IMR-90 (cell line): ENCODE data around the gene UGGT1. TPM values are rescaled to one million over a fixed set of nuclear protein-coding genes. Genes with fewer than 3 reads are reported as not detected.
A peak's percentile ranks its signal among the peaks of the same experiment; 100 is the strongest.

Experiments used
- ATAC-seq: fragments of 200-7000 bp; cut with Tn5 transposase; 2 replicates; pipeline ENCODE4 v1.9.1; 2020; ENCODE audit warnings: low read depth, mild to moderate bottlenecking, moderate library complexity
- Bru-seq: library from RNA; stranded (reverse); fragments of 400-500 nt; gene quantifications from one replicate; lab custom pipeline; 2021; lab: Mats Ljungman, UMichigan
- BruChase-seq, 2 experiments: library from RNA; stranded (reverse); fragments of 400-500 nt; gene quantifications; one replicate each; lab custom pipeline; 2021; lab: Mats Ljungman, UMichigan
- BruUV-seq: library from RNA; stranded (reverse); fragments of 400-500 nt; replicated peaks from 2 replicates; lab custom pipeline; 2021; lab: Mats Ljungman, UMichigan
- CTCF ChIA-PET: fragments of 300-600 bp; formaldehyde crosslinking; extraction: SDS; loops from one replicate; lab custom pipeline; 2021; ENCODE audit warnings: antibody characterized with exemption; lab: Yijun Ruan, JAX
- POLR2A ChIA-PET: fragments of 300-600 bp; sonication (Branson Sonifier 250); formaldehyde crosslinking; loops from one replicate; lab custom pipeline; 2022; ENCODE audit warnings: antibody characterized with exemption; ENCODE audit not compliant: unreplicated experiment; lab: Charles Lee
- DNase-seq: peaks from one replicate; pipeline ENCODE4 v3.0.0; 2013
- H2AFZ ChIP-seq: replicated peaks from 2 replicates; pipeline ENCODE3; 2013; ENCODE audit warnings: low read length, mild to moderate bottlenecking; ENCODE audit not compliant: poor library complexity
- H2AK5ac ChIP-seq: 2 replicates; pipeline ENCODE4 v1.6.1; 2013; ENCODE audit warnings: low read depth, low read length, inconsistent platforms
- H2AK9ac ChIP-seq: replicated peaks from 2 replicates; pipeline ENCODE3; 2013; ENCODE audit warnings: mild to moderate bottlenecking, low read depth, low read length, moderate library complexity; ENCODE audit not compliant: poor library complexity
- H2BK120ac ChIP-seq: 2 replicates; pipeline ENCODE4 v1.6.1; 2013; ENCODE audit warnings: low read depth, low read length, inconsistent platforms
- H2BK15ac ChIP-seq: 3 replicates; pipeline ENCODE4 v1.6.1; 2013; ENCODE audit warnings: low read depth, low read length, inconsistent platforms
- H2BK20ac ChIP-seq: 2 replicates; pipeline ENCODE4 v1.6.1; 2013; ENCODE audit warnings: low read depth, mild to moderate bottlenecking, inconsistent platforms, low read length, moderate library complexity
- H2BK5ac ChIP-seq: 2 replicates; pipeline ENCODE4 v1.6.1; 2013; ENCODE audit warnings: mild to moderate bottlenecking, low read depth, low read length, inconsistent platforms; ENCODE audit not compliant: poor library complexity, severe bottlenecking
- H3K14ac ChIP-seq: replicated peaks from 2 replicates; pipeline ENCODE4 v1.6.1; 2013; ENCODE audit warnings: low read depth, low read length, inconsistent platforms
- H3K18ac ChIP-seq: 2 replicates; pipeline ENCODE4 v1.6.1; 2013; ENCODE audit warnings: low read depth, low read length, control low read depth
- H3K23ac ChIP-seq: 2 replicates; pipeline ENCODE4 v1.6.1; 2013; ENCODE audit warnings: low read depth, low read length, inconsistent platforms
- H3K27ac ChIP-seq: 2 replicates; pipeline ENCODE4 v1.5.1; 2013; ENCODE audit warnings: mild to moderate bottlenecking, control low read depth, low read length; ENCODE audit not compliant: insufficient read depth
- H3K27me3 ChIP-seq: 2 replicates; pipeline ENCODE4 v1.6.1; 2013; ENCODE audit warnings: low read length; ENCODE audit not compliant: control insufficient read depth, insufficient read depth
- H3K36me3 ChIP-seq: 2 replicates; pipeline ENCODE4 v1.6.1; 2013; ENCODE audit warnings: low read length, mixed read lengths; ENCODE audit not compliant: control insufficient read depth, insufficient read depth
- H3K4ac ChIP-seq: 2 replicates; pipeline ENCODE4 v1.6.1; 2013; ENCODE audit warnings: low read depth, low read length, inconsistent platforms
- H3K4me1 ChIP-seq: 2 replicates; pipeline ENCODE4 v1.6.1; 2013; ENCODE audit warnings: low read length, mixed read lengths; ENCODE audit not compliant: control insufficient read depth, insufficient read depth
- H3K4me2 ChIP-seq: 2 replicates; pipeline ENCODE4 v1.6.1; 2013; ENCODE audit warnings: low read depth, mild to moderate bottlenecking, control low read depth, low read length, moderate library complexity
- H3K4me3 ChIP-seq: 2 replicates; pipeline ENCODE4 v1.5.1; 2013; ENCODE audit warnings: low read depth, mild to moderate bottlenecking, control low read depth, low read length, moderate library complexity; ENCODE audit not compliant: insufficient read depth
- H3K56ac ChIP-seq: 2 replicates; pipeline ENCODE4 v1.6.1; 2013; ENCODE audit warnings: low read length, inconsistent platforms; ENCODE audit not compliant: insufficient read depth; ENCODE audit errors: extremely low read depth
- H3K79me1 ChIP-seq, 2 experiments: 2 replicates each; pipeline ENCODE4 v1.6.1; 2013; ENCODE audit warnings: low read length in 2 of 2, inconsistent platforms in 1 of 2, low read depth in 1 of 2
- H3K9ac ChIP-seq: 2 replicates; pipeline ENCODE4 v1.6.1; 2013; ENCODE audit warnings: low read depth, low read length, control low read depth
- H3K9me1 ChIP-seq: 2 replicates; pipeline ENCODE4 v1.6.1; 2013; ENCODE audit warnings: low read length, inconsistent platforms; ENCODE audit not compliant: insufficient read depth
- H3K9me3 ChIP-seq: 2 replicates; pipeline ENCODE4 v1.6.1; 2013; ENCODE audit warnings: low read length; ENCODE audit not compliant: control insufficient read depth, insufficient read depth
- H4K20me1 ChIP-seq: 2 replicates; pipeline ENCODE4 v1.6.1; 2013; ENCODE audit warnings: low read length, inconsistent platforms; ENCODE audit not compliant: insufficient read depth
- H4K5ac ChIP-seq: 2 replicates; pipeline ENCODE4 v1.6.1; 2013; ENCODE audit warnings: mild to moderate bottlenecking, low read depth, low read length, control low read depth
- H4K8ac ChIP-seq, 2 experiments: 2 replicates each; pipeline ENCODE4 v1.6.1; 2013; ENCODE audit warnings: low read depth in 2 of 2, low read length in 2 of 2, control low read depth in 1 of 2, inconsistent platforms in 1 of 2
- H4K91ac ChIP-seq: 2 replicates; pipeline ENCODE4 v1.6.1; 2013; ENCODE audit warnings: low read depth, low read length, inconsistent platforms; ENCODE audit not compliant: insufficient read depth
- CEBPB ChIP-seq: IDR thresholded peaks from 2 replicates; pipeline ENCODE4 v1.6.1; 2012; ENCODE audit warnings: low read depth, low read length, improper control_type of control experiment
- CHD1 ChIP-seq: IDR thresholded peaks from 2 replicates; pipeline ENCODE4 v1.6.1; 2012; ENCODE audit warnings: low read depth, low read length, improper control_type of control experiment
- CTCF ChIP-seq: conservative IDR thresholded peaks from 2 replicates; pipeline ENCODE4 v1.5.1; 2012; ENCODE audit warnings: mild to moderate bottlenecking, low read depth, low read length, improper control_type of control experiment
- ELK1 ChIP-seq: fragments of 150-350 bp; IDR thresholded peaks from 2 replicates; pipeline ENCODE4 v1.6.1; 2016; ENCODE audit warnings: low read depth, mild to moderate bottlenecking, low read length, moderate library complexity, borderline replicate concordance
- MAFK ChIP-seq: IDR thresholded peaks from 2 replicates; pipeline ENCODE4 v1.6.1; 2012; ENCODE audit warnings: low read depth, low read length, improper control_type of control experiment
- MAZ ChIP-seq: IDR thresholded peaks from 2 replicates; pipeline ENCODE4 v1.6.1; 2012; ENCODE audit warnings: low read depth, mild to moderate bottlenecking, low read length, improper control_type of control experiment, moderate library complexity, borderline replicate concordance
- MXI1 ChIP-seq: IDR thresholded peaks from 2 replicates; pipeline ENCODE4 v1.6.1; 2012; ENCODE audit warnings: low read depth, mild to moderate bottlenecking, low read length, moderate library complexity, borderline replicate concordance
- POLR2A ChIP-seq: IDR thresholded peaks from 2 replicates; pipeline ENCODE4 v1.6.1; 2012; ENCODE audit warnings: mild to moderate bottlenecking, low read depth, low read length
- RCOR1 ChIP-seq: IDR thresholded peaks from 2 replicates; pipeline ENCODE4 v1.6.1; 2012; ENCODE audit warnings: mild to moderate bottlenecking, low read length, improper control_type of control experiment; ENCODE audit not compliant: insufficient replicate concordance
- USF2 ChIP-seq: fragments of 150-350 bp; IDR thresholded peaks from 2 replicates; pipeline ENCODE4 v1.6.1; 2017; ENCODE audit warnings: mild to moderate bottlenecking, antibody characterized with exemption, low read length, low read depth
- WGBS, 2 experiments: methylation state at CpG; one replicate each; pipeline versions ENCODE4 v1.1.5 to v1.1.7; 2013; ENCODE audit warnings: missing lambda C conversion rate in 2 of 2; ENCODE audit not compliant: insufficient read length in 1 of 2; ENCODE audit errors: extremely low coverage in 2 of 2; 5-methylcytosine and 5-hydroxymethylcytosine counted together
- dilution Hi-C: fragments of 300-500 bp; cut with HindIII; formaldehyde crosslinking; loops from one replicate; pipeline ENCODE4 v1.14.3; 2018; ENCODE audit warnings: low sequenced_read_pairs; ENCODE audit not compliant: unreplicated experiment
- in situ Hi-C: fragments of 300-500 bp; cut with MboI; formaldehyde crosslinking; loops from 3 replicates; pipeline ENCODE4 v1.14.3; 2019; ENCODE audit warnings: low sequenced_read_pairs, inconsistent platforms, mixed read lengths
- intact Hi-C: fragments of 100-400 bp; cut with micrococcal nuclease; formaldehyde crosslinking; loops from 2 replicates; pipeline ENCODE4 v1.10.0; 2022
- long read RNA-seq: library from polyadenylated mRNA; unstranded; transcript quantifications from one replicate; pipeline ENCODE4 v2.0.0, GENCODE V29; 2021; ENCODE audit not compliant: unreplicated experiment
- polyA plus RNA-seq, 3 experiments: library from polyadenylated mRNA; depleted of rRNA; stranded (reverse); fragments of >200 nt; gene quantifications; 2 replicates each; pipeline ENCODE4 v1.2.3, GENCODE V29; 2012; ENCODE audit warnings: low replicate concordance in 1 of 3
- total RNA-seq: library from RNA; depleted of rRNA; stranded (reverse); fragments of >200 nt; gene quantifications from 2 replicates; pipeline ENCODE4 v1.2.3, GENCODE V29; 2012; rRNA removed

UGGT1 gene
- total RNA-seq (71.3 and 100.0 TPM in 2 replicates), polyA plus RNA-seq (2012; rRNA removed) (23.0 and 26.1 TPM in 2 replicates), Bru-seq, nascent RNA (percentile 79 among the genes with signal in this experiment), BruChase-seq, experiment 1, labeled RNA remaining after a 6-hour chase (percentile 84 among the genes with signal in this experiment), BruChase-seq, experiment 2, labeled RNA remaining after a 2-hour chase (percentile 80 among the genes with signal in this experiment)
- polyA plus RNA-seq (2012; cell fraction: cytosol; rRNA removed): 11.1 and 11.6 TPM in 2 replicates
- polyA plus RNA-seq (2012; cell fraction: nucleus; rRNA removed; ENCODE audit: low replicate concordance): 8.5 and 16.4 TPM in 2 replicates
- long read RNA-seq, full-length matches to known transcripts: 4 of 30 reads
- long read RNA-seq, partial matches to known transcripts: 6 of 30 reads
- long read RNA-seq, other reads (novel, unspliced or antisense): 20 of 30 reads

GRCh38 chr2:128090945-128091725 is at the start of gene UGGT1:
TSS of gene UGGT1 (plus strand) at chr2:128091200. CDS start at chr2:128091358, 158 bp downstream.
- Histone ChIP-seq H3K4me3 (peak within 1 kb of the TSS; percentile 92), H2AK9ac (peak within 1 kb of the TSS; percentile 96), H4K91ac (peak within 1 kb of the TSS; percentile 93), H4K5ac (peak within 1 kb of the TSS; percentile 99), H3K18ac (peak within 1 kb of the TSS; percentile 91), H4K20me1 (no peaks in the 10 kb centered on the region; the same call in 1 of the 2 replicates), H3K9me1 (peaks cover 4% of the 10 kb centered on the region; the same call in 1 of the 2 replicates), H3K23ac (peak within 1 kb of the TSS; percentile 94), H3K4me2 (peak within 1 kb of the TSS; percentile 97), H3K14ac (peak within 1 kb of the TSS; percentile 97), H2AK5ac (peak within 1 kb of the TSS; percentile 69), H2AFZ (peak within 1 kb of the TSS; percentile 98), H3K27me3 (no peaks in the 10 kb centered on the region), H3K4ac (peak within 1 kb of the TSS; percentile 87), H2BK120ac (peak within 1 kb of the TSS; percentile 14; the same call in 1 of the 2 replicates), H2BK20ac (no peak within 1 kb of the TSS), H3K27ac (peak within 1 kb of the TSS; percentile 94), H3K9me3 (no peaks in the 10 kb centered on the region), H3K79me1 (peaks cover 23 to 38% of the 10 kb centered on the region in 2 experiments), H2BK5ac (peak within 1 kb of the TSS; percentile 81), H3K36me3 (peaks cover 2% of the 10 kb centered on the region; the same call in 1 of the 2 replicates), H3K9ac (peak within 1 kb of the TSS; percentile 98), H3K4me1 (no peaks in the 10 kb centered on the region), H4K8ac (peak within 1 kb of the TSS; percentile 98), H3K56ac (peak within 1 kb of the TSS; percentile 99), H2BK15ac (no peak within 1 kb of the TSS)
- dilution Hi-C loops (no loop called here), intact Hi-C loops (loop anchor here (1.0 kb wide), 2 partner anchors 28 to 63 kb away; partner anchors contain the start of gene SAP130), in situ Hi-C loops (no loop called here)
- DNase-seq: peak; percentile 96
- WGBS, 2 experiments: 0% methylated on average over 14 of the region's 59 CpGs; no CpG with 5 or more reads in 1 of the 2 experiments
- ChIA-PET CTCF (interaction anchor here (0.6 to 1.4 kb wide), 5 partner anchors 10 to 116 kb away, joined by 3 to 6 read pairs (median 4); no protein-coding TSS in a partner anchor), POLR2A (interaction anchor here (0.6 kb wide), 1 partner anchor 26 kb away, joined by 3 read pairs; no protein-coding TSS in a partner anchor)
- peak; percentile 98 for ATAC-seq
- BruUV-seq: no TSS peak
- TF ChIP-seq POLR2A (peak; percentile 97), MAFK (no peak), CHD1 (0 out of 2 replicates have a peak, but pooled peaks have one; percentile 30), RCOR1 (no peak), CEBPB (0 out of 2 replicates have a peak, but pooled peaks have one; percentile 2), USF2 (peak; percentile 30; the same call in 1 of the 2 replicates), ELK1 (0 out of 2 replicates have a peak, but pooled peaks have one; percentile 31), CTCF (no peak), MXI1 (peak; percentile 92), MAZ (peak; percentile 61; the same call in 1 of the 2 replicates)
